Measurements from ENCODE around the gene SCAPER. TPM values are rescaled to one million over a fixed set of nuclear protein-coding genes. Genes with fewer than 3 reads are reported as not detected.

Gene SCAPER
- total RNA-seq, 3 donors from 2014 or later, result 15.8 to 33.1 (median 33.0) TPM

- intact Hi-C loops (cut with DNase I, micrococcal nuclease), result no loop called here
- no peaks in the 10 kb centered on the region for H3K4me1 ChIP-seq (ENCODE audit: low read depth)
- H3K9me3 ChIP-seq, result no peaks in the 10 kb centered on the region
- ATAC-seq, result no peak
- no peak for DNase-seq
- H3K4me3 ChIP-seq, result no peak overlapping the region
- H3K36me3 ChIP-seq (ENCODE audit: low read depth), result no peaks in the 10 kb centered on the region
- TF ChIP-seq CTCF (IDR thresholded peaks at IDR 0.05), result no peak
These were observed 339.8 kb downstream of the SCAPER start for GRCh38 chr15:76565366-76565765.

- DNase-seq, result no peak
These were observed 349.9 kb downstream of the SCAPER start for GRCh38 chr15:76555247-76555646.

GRCh38 chr15:76553564-76553963 is 351.6 kb downstream of the SCAPER start:
- ATAC-seq (no peak), DNase-seq (no peak)
- H3K9me3 ChIP-seq, result no peaks in the 10 kb centered on the region
- no peak for TF ChIP-seq CTCF (IDR thresholded peaks at IDR 0.05)
- no peaks in the 10 kb centered on the region for H3K4me1 ChIP-seq (ENCODE audit: low read depth)
- H3K4me3 ChIP-seq, result no peak overlapping the region
- no peaks in the 10 kb centered on the region for H3K36me3 ChIP-seq (ENCODE audit: low read depth)
- intact Hi-C loops (cut with DNase I, micrococcal nuclease), result no loop called here

More at GRCh38 chr15:76555247-76555646, 349.9 kb downstream of the SCAPER start:
- no peaks in the 10 kb centered on the region for H3K9me3 ChIP-seq
- no peaks in the 10 kb centered on the region for H3K36me3 ChIP-seq (ENCODE audit: low read depth)
- H3K4me1 ChIP-seq (ENCODE audit: low read depth), result no peaks in the 10 kb centered on the region
- no peak for ATAC-seq
- intact Hi-C loops (cut with DNase I, micrococcal nuclease), result no loop called here
- no peak overlapping the region for H3K4me3 ChIP-seq
- no peak for TF ChIP-seq CTCF (IDR thresholded peaks at IDR 0.05)

GRCh38 chr15:76553102-76553501 is 352.0 kb downstream of the SCAPER start:
- no peaks in the 10 kb centered on the region for H3K9me3 ChIP-seq
- DNase-seq (no peak), ATAC-seq (no peak)
- no peaks in the 10 kb centered on the region for H3K36me3 ChIP-seq (ENCODE audit: low read depth)
- no peak for TF ChIP-seq CTCF (IDR thresholded peaks at IDR 0.05)
- H3K4me3 ChIP-seq, result no peak overlapping the region
- intact Hi-C loops (cut with DNase I, micrococcal nuclease), result no loop called here
- no peaks in the 10 kb centered on the region for H3K4me1 ChIP-seq (ENCODE audit: low read depth)

- TF ChIP-seq CTCF (IDR thresholded peaks at IDR 0.05), result no peak
- Histone ChIP-seq H3K36me3 (ENCODE audit: low read depth) (no peaks in the 10 kb centered on the region), H3K4me1 (ENCODE audit: low read depth) (no peaks in the 10 kb centered on the region), H3K4me3 (no peak overlapping the region), H3K9me3 (no peaks in the 10 kb centered on the region)
- DNase-seq (no peak), ATAC-seq (no peak)
- intact Hi-C loops (cut with DNase I, micrococcal nuclease), result no loop called here
These were observed 358.3 kb downstream of the SCAPER start for GRCh38 chr15:76546805-76547204.

DNA sequence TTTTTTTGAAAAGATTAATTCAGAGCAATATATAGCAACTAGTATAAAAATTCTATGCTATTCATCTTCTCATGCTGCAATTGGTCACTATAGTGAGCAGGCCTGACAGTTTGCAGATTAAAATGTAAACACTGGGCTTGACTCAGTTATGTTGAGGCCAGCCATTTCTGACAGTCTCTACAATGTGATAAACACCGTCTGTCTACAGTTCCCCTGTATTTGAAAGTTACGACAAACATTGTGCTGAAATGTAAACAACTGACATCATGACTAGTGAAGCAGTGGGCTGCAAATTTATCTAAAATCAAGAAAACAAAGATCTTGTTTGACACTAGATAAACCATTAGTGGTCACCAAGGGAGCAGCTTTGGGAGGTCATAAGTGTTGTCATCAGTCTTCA is 371.1 kb downstream of the SCAPER start:
- H3K36me3 ChIP-seq (ENCODE audit: low read depth), result no peaks in the 10 kb centered on the region
- no peak overlapping the region for H3K4me3 ChIP-seq
- intact Hi-C loops (cut with DNase I, micrococcal nuclease), result no loop called here
- ATAC-seq, result no peak
- DNase-seq, result no peak
- H3K4me1 ChIP-seq (ENCODE audit: low read depth), result no peaks in the 10 kb centered on the region
- no peak for TF ChIP-seq CTCF (IDR thresholded peaks at IDR 0.05)
- H3K9me3 ChIP-seq, result no peaks in the 10 kb centered on the region
